Adipocyte (in vitro differentiated cells): ENCODE data around the gene DGKK.

Experiments
- DNase-seq: peaks from one replicate; pipeline ENCODE4 v3.0.0-alpha.2; 2015; ENCODE audit warnings: low read depth
- H3K27me3 ChIP-seq: replicated peaks from 2 replicates; pipeline ENCODE4 v1.7.0; 2013; ENCODE audit warnings: mild to moderate bottlenecking, low read length, moderate library complexity; ENCODE audit not compliant: control insufficient read depth, insufficient read depth
- H3K36me3 ChIP-seq: 2 replicates; pipeline ENCODE4 v1.7.0; 2013; ENCODE audit warnings: low read length, mild to moderate bottlenecking, moderate library complexity; ENCODE audit not compliant: control insufficient read depth, insufficient read depth, severe bottlenecking
- H3K4me1 ChIP-seq: 2 replicates; pipeline ENCODE4 v1.7.0; 2013; ENCODE audit warnings: mild to moderate bottlenecking, low read length, moderate library complexity; ENCODE audit not compliant: control insufficient read depth, insufficient read depth
- H3K4me3 ChIP-seq: 2 replicates; pipeline ENCODE4 v1.7.0; 2013; ENCODE audit warnings: mild to moderate bottlenecking, low read length, moderate library complexity
- H3K9ac ChIP-seq: 2 replicates; pipeline ENCODE4 v1.7.0; 2013; ENCODE audit warnings: mild to moderate bottlenecking, low read length, moderate library complexity
- H3K9me3 ChIP-seq: 2 replicates; pipeline ENCODE4 v1.7.0; 2013; ENCODE audit warnings: mild to moderate bottlenecking, low read length, moderate library complexity; ENCODE audit not compliant: control insufficient read depth

The DGKK gene

GRCh38 chrX:50470103-50471031 is at the start of gene DGKK:
TSS of gene DGKK (minus strand) at chrX:50470825. CDS start at chrX:50470678, 147 bp downstream.
- Histone ChIP-seq H3K4me1 (no peaks in the 10 kb centered on the region), H3K36me3 (no peaks in the 10 kb centered on the region), H3K9me3 (peaks cover 10% of the 10 kb centered on the region), H3K27me3 (peaks cover 72% of the 10 kb centered on the region), H3K4me3 (no peak within 1 kb of the TSS), H3K9ac (no peak within 1 kb of the TSS)
- DNase-seq = no peak

GRCh38 chrX:50514811-50515210 is 44.2 kb upstream of the DGKK start:
- no peak for DNase-seq
- Histone ChIP-seq H3K9me3 (peaks cover 10% of the 10 kb centered on the region), H3K27me3 (peaks cover 21% of the 10 kb centered on the region), H3K36me3 (no peaks in the 10 kb centered on the region), H3K4me3 (no peak overlapping the region), H3K9ac (no peak overlapping the region), H3K4me1 (no peaks in the 10 kb centered on the region)

GRCh38 chrX:50497114-50497513 is 26.5 kb upstream of the DGKK start:
- no peak for DNase-seq
- peaks cover 20% of the 10 kb centered on the region for H3K27me3 ChIP-seq
- no peak overlapping the region for H3K9ac ChIP-seq
- no peaks in the 10 kb centered on the region for H3K4me1 ChIP-seq
- H3K36me3 ChIP-seq = no peaks in the 10 kb centered on the region
- no peaks in the 10 kb centered on the region for H3K9me3 ChIP-seq
- no peak overlapping the region for H3K4me3 ChIP-seq

- H3K9ac ChIP-seq = no peak overlapping the region
Measured at GRCh38 chrX:50495616-50496015, 25.0 kb upstream of the DGKK start.

GRCh38 chrX:50492720-50493119 is 22.1 kb upstream of the DGKK start:
- no peaks in the 10 kb centered on the region for H3K4me1 ChIP-seq

More at GRCh38 chrX:50495616-50496015, 25.0 kb upstream of the DGKK start:
- no peak for DNase-seq
- H3K36me3 ChIP-seq = no peaks in the 10 kb centered on the region
- peaks cover 16% of the 10 kb centered on the region for H3K27me3 ChIP-seq
- no peak overlapping the region for H3K4me3 ChIP-seq
- no peaks in the 10 kb centered on the region for H3K9me3 ChIP-seq
- H3K4me1 ChIP-seq = no peaks in the 10 kb centered on the region

GRCh38 chrX:50484662-50485061 is 14.0 kb upstream of the DGKK start:
- Histone ChIP-seq H3K27me3 (peaks cover 17% of the 10 kb centered on the region), H3K9me3 (peaks cover 30% of the 10 kb centered on the region)
- DNase-seq = no peak

More at GRCh38 chrX:50492720-50493119, 22.1 kb upstream of the DGKK start:
- no peak overlapping the region for H3K4me3 ChIP-seq
- peaks cover 11% of the 10 kb centered on the region for H3K27me3 ChIP-seq
- DNase-seq = no peak
- no peaks in the 10 kb centered on the region for H3K9me3 ChIP-seq
- no peaks in the 10 kb centered on the region for H3K36me3 ChIP-seq
- H3K9ac ChIP-seq = no peak overlapping the region

GRCh38 chrX:50483283-50483682 is 12.7 kb upstream of the DGKK start:
- no peak for DNase-seq
- H3K4me1 ChIP-seq = no peaks in the 10 kb centered on the region

More at GRCh38 chrX:50484662-50485061, 14.0 kb upstream of the DGKK start:
- no peak overlapping the region for H3K9ac ChIP-seq
- no peak overlapping the region for H3K4me3 ChIP-seq
- H3K4me1 ChIP-seq = no peaks in the 10 kb centered on the region
- H3K36me3 ChIP-seq = no peaks in the 10 kb centered on the region

GRCh38 chrX:50475208-50475607 is 4.6 kb upstream of the DGKK start:
- Histone ChIP-seq H3K4me1 (no peaks in the 10 kb centered on the region), H3K4me3 (no peak overlapping the region), H3K9ac (no peak overlapping the region), H3K36me3 (no peaks in the 10 kb centered on the region), H3K27me3 (peaks cover 42% of the 10 kb centered on the region), H3K9me3 (peaks cover 14% of the 10 kb centered on the region)
- DNase-seq = no peak

More at GRCh38 chrX:50483283-50483682, 12.7 kb upstream of the DGKK start:
- no peaks in the 10 kb centered on the region for H3K36me3 ChIP-seq
- H3K27me3 ChIP-seq = peaks cover 19% of the 10 kb centered on the region
- peaks cover 30% of the 10 kb centered on the region for H3K9me3 ChIP-seq
- H3K9ac ChIP-seq = no peak overlapping the region
- no peak overlapping the region for H3K4me3 ChIP-seq

GRCh38 chrX:50471390-50471789 is 765 bp upstream of the DGKK start:
- H3K4me3 ChIP-seq = no peak overlapping the region
- H3K9ac ChIP-seq = no peak overlapping the region
- no peak for DNase-seq
- peaks cover 11% of the 10 kb centered on the region for H3K9me3 ChIP-seq
- H3K4me1 ChIP-seq = no peaks in the 10 kb centered on the region
- H3K36me3 ChIP-seq = no peaks in the 10 kb centered on the region
- H3K27me3 ChIP-seq = peaks cover 72% of the 10 kb centered on the region

GRCh38 chrX:50469206-50469605 is 1.4 kb downstream of the DGKK start:
- no peak overlapping the region for H3K4me3 ChIP-seq
- no peak for DNase-seq

GRCh38 chrX:50459615-50460014 is 11.0 kb downstream of the DGKK start:
- H3K4me1 ChIP-seq = no peaks in the 10 kb centered on the region
- no peak for DNase-seq
- peaks cover 62% of the 10 kb centered on the region for H3K27me3 ChIP-seq
- no peaks in the 10 kb centered on the region for H3K9me3 ChIP-seq
- no peak overlapping the region for H3K4me3 ChIP-seq
- H3K36me3 ChIP-seq = no peaks in the 10 kb centered on the region
- no peak overlapping the region for H3K9ac ChIP-seq

More at GRCh38 chrX:50469206-50469605, 1.4 kb downstream of the DGKK start:
- Histone ChIP-seq H3K36me3 (no peaks in the 10 kb centered on the region), H3K4me1 (no peaks in the 10 kb centered on the region), H3K27me3 (peaks cover 78% of the 10 kb centered on the region), H3K9ac (no peak overlapping the region), H3K9me3 (peaks cover 10% of the 10 kb centered on the region)
